ENCODE results near the gene AQP10. TPM values are rescaled to one million over a fixed set of nuclear protein-coding genes. Genes with fewer than 3 reads are reported as not detected.

AQP10 gene
- polyA plus RNA-seq, 1 donor (not counting 4 experiments of a cell fraction or from before 2014, with no cell fraction given) = 0.85 TPM

DNA sequence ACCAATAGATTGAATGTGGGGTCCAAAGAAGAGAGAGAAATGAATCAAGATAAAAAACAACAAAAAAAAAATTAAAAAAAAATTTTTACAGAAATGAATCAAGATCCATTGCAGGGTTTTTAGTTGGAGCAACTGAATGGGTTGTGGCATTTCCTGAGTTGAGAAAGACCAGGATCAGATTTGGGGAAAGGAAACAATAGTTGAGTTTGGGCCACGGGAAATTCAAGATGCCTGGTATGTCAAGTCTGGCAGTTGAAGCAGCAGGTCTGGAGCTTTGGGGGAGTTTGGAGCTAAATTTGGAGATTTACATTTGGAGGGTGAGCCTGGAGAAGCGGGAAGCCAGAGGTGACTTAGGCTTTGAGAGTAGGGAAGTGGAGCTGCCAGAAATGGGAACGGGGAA lies 27.1 kb downstream of the AQP10 start:
- H3K36me3 ChIP-seq (ENCODE audit: control insufficient read depth in 2 of 2, extremely low read depth in 1 of 2, insufficient read depth in 2 of 2, low read length in 2 of 2) = peaks cover 11 to 21% of the 10 kb centered on the region in 2 experiments
- no peak overlapping the region for H3K4me2 ChIP-seq (ENCODE audit: control insufficient read depth, extremely low read depth, insufficient read depth, low read depth, low read length)
- H3K27ac ChIP-seq (ENCODE audit: control insufficient read depth, insufficient read depth, low read length) = no peak overlapping the region
- no peak for TF ChIP-seq EZH2 (IDR thresholded peaks at IDR 0.05; ENCODE audit: low read length)
- TF ChIP-seq, protein P1, sequence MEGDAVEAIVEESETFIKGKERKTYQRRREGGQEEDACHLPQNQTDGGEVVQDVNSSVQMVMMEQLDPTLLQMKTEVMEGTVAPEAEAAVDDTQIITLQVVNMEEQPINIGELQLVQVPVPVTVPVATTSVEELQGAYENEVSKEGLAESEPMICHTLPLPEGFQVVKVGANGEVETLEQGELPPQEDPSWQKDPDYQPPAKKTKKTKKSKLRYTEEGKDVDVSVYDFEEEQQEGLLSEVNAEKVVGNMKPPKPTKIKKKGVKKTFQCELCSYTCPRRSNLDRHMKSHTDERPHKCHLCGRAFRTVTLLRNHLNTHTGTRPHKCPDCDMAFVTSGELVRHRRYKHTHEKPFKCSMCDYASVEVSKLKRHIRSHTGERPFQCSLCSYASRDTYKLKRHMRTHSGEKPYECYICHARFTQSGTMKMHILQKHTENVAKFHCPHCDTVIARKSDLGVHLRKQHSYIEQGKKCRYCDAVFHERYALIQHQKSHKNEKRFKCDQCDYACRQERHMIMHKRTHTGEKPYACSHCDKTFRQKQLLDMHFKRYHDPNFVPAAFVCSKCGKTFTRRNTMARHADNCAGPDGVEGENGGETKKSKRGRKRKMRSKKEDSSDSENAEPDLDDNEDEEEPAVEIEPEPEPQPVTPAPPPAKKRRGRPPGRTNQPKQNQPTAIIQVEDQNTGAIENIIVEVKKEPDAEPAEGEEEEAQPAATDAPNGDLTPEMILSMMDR (optimal IDR thresholded peaks at IDR 0.05 in 1 of 3, IDR thresholded peaks at IDR 0.05 in 1 of 3, conservative IDR thresholded peaks at IDR 0.05 in 1 of 3; ENCODE audit: extremely low read depth in 1 of 3, insufficient read depth in 2 of 3, low read length in 3 of 3) = no peak
- dilution Hi-C loops (cut with MboI; ENCODE audit: extremely low pct_ligation_motif_present, low sequenced_read_pairs) = no loop called here
- H3K9ac ChIP-seq (ENCODE audit: control insufficient read depth, extremely low read depth, insufficient read depth, low read length) = no peak overlapping the region
- no peak for DNase-seq (ENCODE audit: low read depth, low spot score)
- no peaks in the 10 kb centered on the region for H3K79me2 ChIP-seq (ENCODE audit: control insufficient read depth, insufficient read depth, low read length)
- H3K4me3 ChIP-seq (ENCODE audit: control insufficient read depth in 2 of 3, extremely low read depth in 1 of 3, insufficient read depth in 2 of 3, low read depth in 1 of 3, low read length in 3 of 3) = no peak overlapping the region
- no peaks in the 10 kb centered on the region for H4K20me1 ChIP-seq (ENCODE audit: control insufficient read depth, extremely low read depth, insufficient read depth, low read length)
- no peaks in the 10 kb centered on the region for H3K9me1 ChIP-seq (ENCODE audit: control insufficient read depth, extremely low read depth, insufficient read depth, low read length)
- no peaks in the 10 kb centered on the region for H3K27me3 ChIP-seq (ENCODE audit: control insufficient read depth, extremely low read depth, insufficient read depth, low read length)
- H3K9me3 ChIP-seq (ENCODE audit: control insufficient read depth, low read depth, low read length) = no peaks in the 10 kb centered on the region
- no peak for FAIRE-seq
- H3K4me1 ChIP-seq (ENCODE audit: control insufficient read depth, extremely low read depth, insufficient read depth, low read length) = peaks cover 7% of the 10 kb centered on the region
- H2AFZ ChIP-seq (ENCODE audit: control insufficient read depth, low read length) = no peak overlapping the region

DNA sequence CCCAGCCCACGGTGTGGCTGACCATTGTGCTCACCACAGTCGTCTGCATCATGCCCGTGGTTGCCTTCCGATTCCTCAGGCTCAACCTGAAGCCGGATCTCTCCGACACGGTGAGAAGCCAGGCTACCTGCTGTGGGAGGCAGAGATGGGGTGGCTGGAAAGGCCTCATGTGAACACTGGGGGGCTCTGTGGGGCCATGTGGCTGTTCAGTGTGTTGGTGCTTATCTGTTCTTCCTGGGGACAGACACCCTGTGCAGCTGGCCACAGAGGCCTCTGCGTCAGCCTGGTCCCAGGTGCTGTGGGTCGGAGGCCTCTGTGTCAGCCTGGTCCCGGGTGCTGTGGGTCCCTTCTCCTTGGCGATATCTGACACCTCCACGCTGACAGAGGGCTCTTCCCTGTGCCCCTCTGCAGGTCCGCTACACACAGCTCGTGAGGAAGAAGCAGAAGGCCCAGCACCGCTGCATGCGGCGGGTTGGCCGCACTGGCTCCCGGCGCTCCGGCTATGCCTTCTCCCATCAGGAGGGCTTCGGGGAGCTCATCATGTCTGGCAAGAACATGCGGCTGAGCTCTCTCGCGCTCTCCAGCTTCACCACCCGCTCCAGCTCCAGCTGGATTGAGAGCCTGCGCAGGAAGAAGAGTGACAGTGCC lies 27.7 kb downstream of the AQP10 start:
- TF ChIP-seq, protein P1 (optimal IDR thresholded peaks at IDR 0.05 in 1 of 3, IDR thresholded peaks at IDR 0.05 in 1 of 3, conservative IDR thresholded peaks at IDR 0.05 in 1 of 3; ENCODE audit: extremely low read depth in 1 of 3, insufficient read depth in 2 of 3, low read length in 3 of 3) = peak in 1 of 3 experiments; percentile 50
- TF ChIP-seq EZH2 (IDR thresholded peaks at IDR 0.05; ENCODE audit: low read length) = no peak
- H3K27me3 ChIP-seq (ENCODE audit: control insufficient read depth, extremely low read depth, insufficient read depth, low read length) = no peaks in the 10 kb centered on the region
- no peaks in the 10 kb centered on the region for H4K20me1 ChIP-seq (ENCODE audit: control insufficient read depth, extremely low read depth, insufficient read depth, low read length)
- no peaks in the 10 kb centered on the region for H3K9me1 ChIP-seq (ENCODE audit: control insufficient read depth, extremely low read depth, insufficient read depth, low read length)
- DNase-seq (ENCODE audit: low read depth, low spot score) (no peak), FAIRE-seq (no peak)
- no peak overlapping the region for H2AFZ ChIP-seq (ENCODE audit: control insufficient read depth, low read length)
- H3K4me3 ChIP-seq (ENCODE audit: control insufficient read depth in 2 of 3, extremely low read depth in 1 of 3, insufficient read depth in 2 of 3, low read depth in 1 of 3, low read length in 3 of 3) = no peak overlapping the region
- H3K4me2 ChIP-seq (ENCODE audit: control insufficient read depth, extremely low read depth, insufficient read depth, low read depth, low read length) = no peak overlapping the region
- dilution Hi-C loops (cut with MboI; ENCODE audit: extremely low pct_ligation_motif_present, low sequenced_read_pairs) = no loop called here
- H3K9me3 ChIP-seq (ENCODE audit: control insufficient read depth, low read depth, low read length) = no peaks in the 10 kb centered on the region
- H3K36me3 ChIP-seq (ENCODE audit: control insufficient read depth in 2 of 2, extremely low read depth in 1 of 2, insufficient read depth in 2 of 2, low read length in 2 of 2) = peaks cover 11 to 21% of the 10 kb centered on the region in 2 experiments
- H3K27ac ChIP-seq (ENCODE audit: control insufficient read depth, insufficient read depth, low read length) = no peak overlapping the region
- H3K9ac ChIP-seq (ENCODE audit: control insufficient read depth, extremely low read depth, insufficient read depth, low read length) = no peak overlapping the region
- H3K79me2 ChIP-seq (ENCODE audit: control insufficient read depth, insufficient read depth, low read length) = no peaks in the 10 kb centered on the region
- H3K4me1 ChIP-seq (ENCODE audit: control insufficient read depth, extremely low read depth, insufficient read depth, low read length) = peaks cover 13% of the 10 kb centered on the region

All from keratinocyte (primary cell).